RPMI8226 (cell line): Measurements from ENCODE around the gene GRM1.

ENCODE experiments used
- DNase-seq: peaks from one replicate; pipeline ENCODE4 v3.0.0-alpha.2; 2015

The GRM1 gene

GRCh38 chr6:146103416-146104072 is 74.7 kb downstream of the GRM1 start:
- DNase-seq: no peak

GRCh38 chr6:146106532-146106931 is 77.7 kb downstream of the GRM1 start:
- DNase-seq: no peak

GRCh38 chr6:146110990-146111389 is 82.1 kb downstream of the GRM1 start:
- DNase-seq: no peak

- no peak for DNase-seq
Measured at GRCh38 chr6:146111881-146112450, 83.1 kb downstream of the GRM1 start.

GRCh38 chr6:146113084-146113623 is 84.3 kb downstream of the GRM1 start:
- DNase-seq: no peak

- DNase-seq: no peak
Measured at GRCh38 chr6:146123616-146124015, 94.8 kb downstream of the GRM1 start.

GRCh38 chr6:146127447-146128215 is 98.8 kb downstream of the GRM1 start:
- no peak for DNase-seq

- DNase-seq: no peak
Measured at GRCh38 chr6:146133866-146134265, 105.0 kb downstream of the GRM1 start.

GRCh38 chr6:146135167-146135566 is 106.3 kb downstream of the GRM1 start:
- DNase-seq: no peak

- no peak for DNase-seq
Measured at GRCh38 chr6:146146836-146147235, 118.0 kb downstream of the GRM1 start.

- no peak for DNase-seq
Measured at GRCh38 chr6:146149770-146150169, 120.9 kb downstream of the GRM1 start.

GRCh38 chr6:146153040-146153758 is 124.3 kb downstream of the GRM1 start:
- DNase-seq: no peak

GRCh38 chr6:146154197-146154596 is 125.3 kb downstream of the GRM1 start:
- DNase-seq: no peak

- no peak for DNase-seq
Measured at GRCh38 chr6:146161664-146162063, 132.8 kb downstream of the GRM1 start.

- DNase-seq: no peak
Measured at GRCh38 chr6:146169872-146170271, 141.0 kb downstream of the GRM1 start.

- DNase-seq: no peak
Measured at GRCh38 chr6:146177785-146178184, 148.9 kb downstream of the GRM1 start.

GRCh38 chr6:146183831-146184230 is 155.0 kb downstream of the GRM1 start:
- DNase-seq: no peak

GRCh38 chr6:146184701-146185100 is 155.8 kb downstream of the GRM1 start:
- no peak for DNase-seq

- no peak for DNase-seq
Measured at GRCh38 chr6:146189131-146189530, 160.3 kb downstream of the GRM1 start.

GRCh38 chr6:146190581-146190980 is 161.7 kb downstream of the GRM1 start:
- DNase-seq: no peak

GRCh38 chr6:146191166-146191565 is 162.3 kb downstream of the GRM1 start:
- DNase-seq: no peak

GRCh38 chr6:146191612-146192011 is 162.8 kb downstream of the GRM1 start:
- DNase-seq: no peak

- no peak for DNase-seq
Measured at GRCh38 chr6:146194434-146194833, 165.6 kb downstream of the GRM1 start.
